OCI-LY7 (cell line): Measurements from ENCODE around the gene VTI1A. TPM values are rescaled to one million over a fixed set of nuclear protein-coding genes. Genes with fewer than 3 reads are reported as not detected.

ENCODE experiments used
- BruUV-seq: library from RNA; stranded (reverse); fragments of 400-500 nt; replicated peaks from 2 replicates; lab custom pipeline; 2021; lab: Mats Ljungman, UMichigan
- CTCF ChIA-PET: fragments of 300-600 bp; sonication (Branson Sonifier 250); formaldehyde crosslinking; loops from one replicate; lab custom pipeline; 2022; ENCODE audit warnings: antibody characterized with exemption; ENCODE audit not compliant: unreplicated experiment; lab: Charles Lee
- POLR2A ChIA-PET: fragments of 300-600 bp; sonication (Branson Sonifier 250); formaldehyde crosslinking; loops from one replicate; lab custom pipeline; 2022; ENCODE audit warnings: antibody characterized with exemption; lab: Charles Lee
- DNase-seq: peaks from one replicate; pipeline ENCODE4 v3.0.0-alpha.2; 2015; ENCODE audit warnings: low spot score
- H2AFZ ChIP-seq: fragments of 200-600 bp; sonication (generic), shearing (Covaris generic); 2 replicates; pipeline ENCODE4 v1.6.1; 2014; ENCODE audit warnings: mild to moderate bottlenecking, antibody characterized with exemption, low read length, moderate library complexity
- H3K27ac ChIP-seq: fragments of 200-600 bp; sonication (generic); 2 replicates; pipeline ENCODE4 v1.5.1; 2014; ENCODE audit warnings: mixed run types, low read depth, mild to moderate bottlenecking, moderate library complexity, low read length, inconsistent platforms; ENCODE audit not compliant: poor library complexity, severe bottlenecking
- H3K36me3 ChIP-seq: fragments of 200-600 bp; sonication (generic); 2 replicates; pipeline ENCODE4 v1.6.1; 2014; ENCODE audit warnings: mild to moderate bottlenecking, antibody characterized with exemption, low read length, moderate library complexity, mixed read lengths; ENCODE audit not compliant: insufficient read depth
- H3K4me1 ChIP-seq: fragments of 200-600 bp; sonication (generic); 2 replicates; pipeline ENCODE4 v1.5.1; 2014; ENCODE audit warnings: mild to moderate bottlenecking, low read length; ENCODE audit not compliant: insufficient read depth, poor library complexity, severe bottlenecking
- H3K4me2 ChIP-seq: fragments of 200-600 bp; sonication (generic); 2 replicates; pipeline ENCODE4 v1.6.1; 2014; ENCODE audit warnings: mild to moderate bottlenecking, low read length
- H3K4me3 ChIP-seq: fragments of 200-600 bp; sonication (generic); 2 replicates; pipeline ENCODE4 v1.5.1; 2014; ENCODE audit warnings: mild to moderate bottlenecking, low read depth, low read length; ENCODE audit not compliant: poor library complexity, severe bottlenecking
- H3K79me2 ChIP-seq: fragments of 200-600 bp; sonication (generic); 2 replicates; pipeline ENCODE4 v1.6.1; 2016; ENCODE audit warnings: low read depth, mild to moderate bottlenecking, low read length, moderate library complexity, mixed read lengths; ENCODE audit not compliant: insufficient read depth
- H3K9me2 ChIP-seq: fragments of 200-600 bp; sonication (generic); 2 replicates; pipeline ENCODE4 v1.6.1; 2016; ENCODE audit warnings: mild to moderate bottlenecking, low read length, mixed read lengths; ENCODE audit not compliant: insufficient read depth
- H3K9me3 ChIP-seq: fragments of 200-600 bp; sonication (generic); 2 replicates; pipeline ENCODE4 v1.6.1; 2014; ENCODE audit warnings: mild to moderate bottlenecking, mixed run types, low read length, mixed read lengths
- H4K20me1 ChIP-seq: fragments of 200-600 bp; sonication (generic); 2 replicates; pipeline ENCODE4 v1.6.1; 2014; ENCODE audit warnings: mild to moderate bottlenecking, antibody characterized with exemption, low read length, moderate library complexity, mixed read lengths; ENCODE audit not compliant: insufficient read depth
- CTCF ChIP-seq: fragments of 200-600 bp; sonication (generic); conservative IDR thresholded peaks from 2 replicates; pipeline ENCODE4 v1.5.1; 2014; ENCODE audit warnings: mild to moderate bottlenecking, antibody characterized with exemption, low read length, moderate library complexity, mixed read lengths
- EZH2phosphoT487 ChIP-seq: fragments of 200-600 bp; sonication (generic); IDR thresholded peaks from 2 replicates; pipeline ENCODE4 v1.6.1; 2018; ENCODE audit warnings: low read depth, borderline replicate concordance, mild to moderate bottlenecking, mixed run types, antibody characterized with exemption, low read length, moderate library complexity, mixed read lengths
- intact Hi-C: fragments of 100-400 bp; cut with micrococcal nuclease; formaldehyde crosslinking; loops from one replicate; pipeline ENCODE4 v1.10.0; 2022; ENCODE audit not compliant: unreplicated experiment
- total RNA-seq, 2 experiments: library from RNA; depleted of rRNA in 1 of 2; stranded (reverse); fragments of >200 nt in 1 of 2; shearing (Covaris generic) in 1 of 2; gene quantifications; 2 replicates each; pipeline ENCODE4 v1.2.3, GENCODE V29; 2014 to 2022

Gene VTI1A
- total RNA-seq, 2 experiments from 2014 or later = 39.4 to 45.2 TPM

- Histone ChIP-seq H3K4me1 (no peaks in the 10 kb centered on the region), H3K9me3 (no peaks in the 10 kb centered on the region), H4K20me1 (no peaks in the 10 kb centered on the region), H3K9me2 (no peaks in the 10 kb centered on the region), H3K4me2 (no peak overlapping the region), H3K4me3 (no peak overlapping the region), H3K36me3 (no peaks in the 10 kb centered on the region), H3K27ac (no peak overlapping the region), H3K79me2 (no peaks in the 10 kb centered on the region), H2AFZ (no peak overlapping the region)
- intact Hi-C loops = no loop called here
- ChIA-PET CTCF (no interaction called here), POLR2A (interaction anchor here (1.5 kb wide), 1 partner anchor 20 kb away, joined by 3 read pairs; no protein-coding TSS in a partner anchor)
- TF ChIP-seq CTCF (no peak), EZH2phosphoT487 (no peak)
- BruUV-seq = no TSS peak
- no peak for DNase-seq
These were observed 232.4 kb downstream of the VTI1A start for GRCh38 chr10:112679392-112679791.

- H2AFZ ChIP-seq = no peak overlapping the region
- H3K79me2 ChIP-seq = no peaks in the 10 kb centered on the region
- no peaks in the 10 kb centered on the region for H3K9me2 ChIP-seq
- H3K4me1 ChIP-seq = no peaks in the 10 kb centered on the region
- no peak for TF ChIP-seq CTCF
- no peak for TF ChIP-seq EZH2phosphoT487
- H3K27ac ChIP-seq = no peak overlapping the region
- intact Hi-C loops = no loop called here
- H3K4me2 ChIP-seq = no peak overlapping the region
- BruUV-seq = no TSS peak
- H3K36me3 ChIP-seq = no peaks in the 10 kb centered on the region
- H3K4me3 ChIP-seq = no peak overlapping the region
- ChIA-PET POLR2A (interaction anchor here (0.6 to 1.5 kb wide), 2 partner anchors 19 to 667 kb away, joined by 3 to 4 read pairs; no protein-coding TSS in a partner anchor), CTCF (no interaction called here)
- no peak for DNase-seq
- no peaks in the 10 kb centered on the region for H3K9me3 ChIP-seq
- H4K20me1 ChIP-seq = no peaks in the 10 kb centered on the region
These were observed 233.6 kb downstream of the VTI1A start for GRCh38 chr10:112680586-112680985.

GRCh38 chr10:112687647-112688046 is 240.6 kb downstream of the VTI1A start:
- BruUV-seq = no TSS peak
- ChIA-PET CTCF (no interaction called here), POLR2A (interaction anchor here (0.6 kb wide), 1 partner anchor 1109 kb away, joined by 3 read pairs; no protein-coding TSS in a partner anchor)
- H3K4me1 ChIP-seq = no peaks in the 10 kb centered on the region
- H3K4me3 ChIP-seq = no peak overlapping the region
- H3K9me3 ChIP-seq = no peaks in the 10 kb centered on the region
- no peak overlapping the region for H2AFZ ChIP-seq
- H3K9me2 ChIP-seq = no peaks in the 10 kb centered on the region
- no peaks in the 10 kb centered on the region for H4K20me1 ChIP-seq
- H3K4me2 ChIP-seq = no peak overlapping the region
- DNase-seq = no peak
- H3K79me2 ChIP-seq = no peaks in the 10 kb centered on the region
- intact Hi-C loops = no loop called here
- no peak overlapping the region for H3K27ac ChIP-seq
- no peak for TF ChIP-seq CTCF
- TF ChIP-seq EZH2phosphoT487 = no peak
- no peaks in the 10 kb centered on the region for H3K36me3 ChIP-seq
